ENCODE measurements around the gene PEX10. TPM values are rescaled to one million over a fixed set of nuclear protein-coding genes. Genes with fewer than 3 reads are reported as not detected.

The PEX10 gene
- total and polyA plus RNA-seq, 10 of the 15 experiments (the other 5 are each of a cell fraction or from before 2014, with no cell fraction given) = 0.24 to 24.9 (median 16.8) TPM; not detected in 1

- in situ Hi-C loops (cut with MboI) (no loop called here), intact Hi-C loops (cut with micrococcal nuclease; ENCODE audit: unreplicated experiment) (no loop called here)
- H2AFZ ChIP-seq (ENCODE audit: control insufficient read depth, low read depth, low read length) = no peak overlapping the region
- H3K27me3 ChIP-seq (replicated peaks in 1 of 2; ENCODE audit: control insufficient read depth in 2 of 2, insufficient read depth in 2 of 2, low read length in 1 of 2) = no peaks in the 10 kb centered on the region
- no peak overlapping the region for H3K9ac ChIP-seq (ENCODE audit: control insufficient read depth, insufficient read depth, low read length)
- WGBS (ENCODE audit: insufficient coverage, insufficient replicate concordance, low lambda C conversion rate, missing lambda C conversion rate) = 63% methylated on average over 17 of the region's 18 CpGs
- no peak for FAIRE-seq
- H4K20me1 ChIP-seq (ENCODE audit: control insufficient read depth, insufficient read depth) = no peaks in the 10 kb centered on the region
- ChIA-PET CTCF (no interaction called here), POLR2A (no interaction called here), RAD21 (ENCODE audit: unreplicated experiment) (no interaction called here), SMC1A (ENCODE audit: uncharacterized antibody, unreplicated experiment) (no interaction called here)
- H3K4me3 ChIP-seq = no peak overlapping the region
- no peak overlapping the region for H3K27ac ChIP-seq (ENCODE audit: control insufficient read depth, insufficient read depth)
- H3K4me2 ChIP-seq (ENCODE audit: control insufficient read depth, insufficient read depth) = no peak overlapping the region
- no TSS peak for BruUV-seq (replicated peaks)
- DNase-seq (ENCODE audit: low read depth, low spot score) = no peak
- no peaks in the 10 kb centered on the region for H3K79me2 ChIP-seq (ENCODE audit: control insufficient read depth, insufficient read depth, low read length)
- H3K9me3 ChIP-seq (replicated peaks; ENCODE audit: control insufficient read depth, insufficient read depth, low read length) = peaks cover 6% of the 10 kb centered on the region; the same call in 1 of the 3 replicates
- ATAC-seq = no peak
- no peaks in the 10 kb centered on the region for H3K36me3 ChIP-seq (ENCODE audit: control insufficient read depth in 2 of 2, insufficient read depth in 2 of 2, low read length in 1 of 2)
- no peaks in the 10 kb centered on the region for H3K4me1 ChIP-seq (ENCODE audit: control insufficient read depth, insufficient read depth, low read length)
- TF ChIP-seq STAT1 (conservative IDR thresholded peaks at IDR 0.05) (no peak), POLR2AphosphoS2 (IDR thresholded peaks at IDR 0.05; ENCODE audit: low read depth, low read length) (no peak), IRF4 (IDR thresholded peaks at IDR 0.05; ENCODE audit: low read depth, low read length) (no peak), ZNF384 (IDR thresholded peaks at IDR 0.05; ENCODE audit: borderline replicate concordance, low read depth, low read length) (no peak), RELA (IDR thresholded peaks at IDR 0.05; ENCODE audit: borderline replicate concordance, partially characterized antibody) (no peak), TAF1 (IDR thresholded peaks at IDR 0.05; ENCODE audit: borderline replicate concordance, low read depth, low read length) (no peak), SKIL (IDR thresholded peaks at IDR 0.05; ENCODE audit: low read depth, poor library complexity, severe bottlenecking) (no peak), SRF (IDR thresholded peaks at IDR 0.05; ENCODE audit: low read depth in 2 of 2, low read length in 2 of 2) (no peak), IRF3 (IDR thresholded peaks at IDR 0.05) (no peak), MTA2 (IDR thresholded peaks at IDR 0.05; ENCODE audit: low read depth) (no peak), USF1 (IDR thresholded peaks at IDR 0.05; ENCODE audit: borderline replicate concordance, extremely low read length, insufficient read depth, low read depth, low read length) (no peak), IKZF2 (IDR thresholded peaks at IDR 0.05) (no peak), ZNF592 (IDR thresholded peaks at IDR 0.05) (no peak), STAT3 (IDR thresholded peaks at IDR 0.05; ENCODE audit: low read depth, low read length) (no peak), BCL3 (IDR thresholded peaks at IDR 0.05; ENCODE audit: borderline replicate concordance, insufficient read depth, low read depth, low read length, poor library complexity, severe bottlenecking) (no peak)
These were observed 14.2 kb upstream of the PEX10 start for GRCh38 chr1:2426540-2426939.
